Panc1 (cell line): ENCODE data around the gene LPP. TPM values are rescaled to one million over a fixed set of nuclear protein-coding genes. Genes with fewer than 3 reads are reported as not detected.

ENCODE experiments used
- ATAC-seq: fragments of 200-7000 bp; cut with Tn5 transposase; 2 replicates; pipeline ENCODE4 v1.9.1; 2020; ENCODE audit warnings: mild to moderate bottlenecking, moderate library complexity
- BruUV-seq: library from RNA; stranded (reverse); fragments of 400-500 nt; replicated peaks from 2 replicates; lab custom pipeline; 2021; lab: Mats Ljungman, UMichigan
- CTCF ChIA-PET: fragments of 300-600 bp; sonication (Branson Sonifier 250); formaldehyde crosslinking; loops from one replicate; lab custom pipeline; 2022; ENCODE audit warnings: antibody characterized with exemption; lab: Charles Lee
- POLR2A ChIA-PET: fragments of 300-600 bp; sonication (Branson Sonifier 250); formaldehyde crosslinking; loops from one replicate; lab custom pipeline; 2022; ENCODE audit warnings: antibody characterized with exemption; lab: Charles Lee
- DNase-seq: peaks from one replicate; pipeline ENCODE4 v3.0.0-alpha.2; 2010; ENCODE audit warnings: low read depth, low spot score
- H3K27ac ChIP-seq: 2 replicates; pipeline ENCODE4 v1.5.1; 2011; ENCODE audit warnings: mild to moderate bottlenecking, low read length, inconsistent platforms
- H3K27me3 ChIP-seq: fragments of 200-500 bp; sonication (Bioruptor generic); 2 replicates; pipeline ENCODE4 v1.6.0; 2014; ENCODE audit warnings: low read length, inconsistent platforms; ENCODE audit not compliant: control insufficient read depth, insufficient read depth
- H3K36me3 ChIP-seq: fragments of 200-500 bp; sonication (Bioruptor generic); 2 replicates; pipeline ENCODE4 v1.5.1; 2014; ENCODE audit warnings: inconsistent platforms, mild to moderate bottlenecking, low read length, moderate library complexity; ENCODE audit not compliant: control insufficient read depth, insufficient read depth
- H3K4me1 ChIP-seq: 2 replicates; pipeline ENCODE4 v1.5.1; 2011; ENCODE audit warnings: inconsistent platforms, mild to moderate bottlenecking, low read length, moderate library complexity; ENCODE audit not compliant: control insufficient read depth, insufficient read depth
- H3K4me3 ChIP-seq, 2 experiments: 2 replicates each; pipeline ENCODE4 v1.5.1; 2011 to 2012; ENCODE audit warnings: low read depth in 2 of 2, low read length in 2 of 2, mild to moderate bottlenecking in 2 of 2, inconsistent platforms in 1 of 2, moderate library complexity in 1 of 2
- H3K9me3 ChIP-seq: fragments of 200-500 bp; sonication (Bioruptor generic); 2 replicates; pipeline ENCODE4 v1.5.1; 2014; ENCODE audit warnings: low read depth, mild to moderate bottlenecking, inconsistent platforms, low read length, moderate library complexity; ENCODE audit not compliant: control insufficient read depth, insufficient read depth
- CTCF ChIP-seq: fragments of 450-650 bp; IDR thresholded peaks from 2 replicates; pipeline ENCODE4 v1.5.1; 2017; ENCODE audit warnings: mild to moderate bottlenecking
- POLR2AphosphoS5 ChIP-seq: IDR thresholded peaks from 2 replicates; pipeline ENCODE4 v1.6.1; 2012; ENCODE audit warnings: mild to moderate bottlenecking, low read depth, low read length, moderate library complexity
- REST ChIP-seq, 2 experiments: IDR thresholded peaks; 2 replicates each; pipeline ENCODE4 v1.6.1; 2011 to 2012; ENCODE audit warnings: low read depth in 2 of 2, control low read depth in 1 of 2, low read length in 1 of 2, mild to moderate bottlenecking in 1 of 2, moderate library complexity in 1 of 2; ENCODE audit not compliant: insufficient read depth in 1 of 2
- SIN3A ChIP-seq: IDR thresholded peaks from 2 replicates; pipeline ENCODE4 v1.6.1; 2012; ENCODE audit warnings: low read depth, mild to moderate bottlenecking, low read length, moderate library complexity, borderline replicate concordance; ENCODE audit not compliant: insufficient read depth
- TCF7L2 ChIP-seq: IDR thresholded peaks from 2 replicates; pipeline ENCODE4 v1.6.1; 2011; ENCODE audit warnings: mild to moderate bottlenecking, low read depth, low read length, inconsistent platforms
- in situ Hi-C: cut with HindIII; loops from 2 replicates; pipeline ENCODE4 v1.10.0; 2016; ENCODE audit warnings: low sequenced_read_pairs, low pct_unique_long_range_greater_than_20kb
- intact Hi-C: fragments of 100-400 bp; cut with micrococcal nuclease; formaldehyde crosslinking; loops from one replicate; pipeline ENCODE4 v1.10.0; 2022; ENCODE audit not compliant: unreplicated experiment
- total RNA-seq: library from RNA; stranded (reverse); gene quantifications from one replicate; pipeline ENCODE4 v1.2.1, GENCODE V29; 2021; ENCODE audit not compliant: unreplicated experiment

Gene LPP
- total RNA-seq, 1 experiment from 2014 or later, result 90.0 TPM

- Histone ChIP-seq H3K4me1 (no peaks in the 10 kb centered on the region), H3K27me3 (no peaks in the 10 kb centered on the region), H3K36me3 (no peaks in the 10 kb centered on the region), H3K9me3 (no peaks in the 10 kb centered on the region), H3K4me3 (no peak overlapping the region), H3K27ac (no peak overlapping the region)
- no TSS peak for BruUV-seq
- intact Hi-C loops, result no loop called here
- ATAC-seq (no peak), DNase-seq (no peak)
- CTCF ChIA-PET, result interaction anchor here (0.6 kb wide), 1 partner anchor 11 kb away, joined by 9 read pairs; no protein-coding TSS in a partner anchor
- no peak for TF ChIP-seq CTCF
- no peak for TF ChIP-seq SIN3A
- no peak for TF ChIP-seq POLR2AphosphoS5
- TF ChIP-seq REST (IDR thresholded peaks at IDR 0.05; ENCODE audit: insufficient read depth in 1 of 2, low read depth in 2 of 2, low read length in 1 of 2), result no peak
- TF ChIP-seq TCF7L2, result no peak
- POLR2A ChIA-PET, result no interaction called here
- in situ Hi-C loops, result no loop called here
These were observed 284.0 kb downstream of the LPP start for GRCh38 chr3:188437926-188438325.

GRCh38 chr3:188439080-188439479 is 285.1 kb downstream of the LPP start:
- BruUV-seq, result no TSS peak
- CTCF ChIA-PET, result no interaction called here

More at GRCh38 chr3:188439080-188439479, 285.1 kb downstream of the LPP start:
- TF ChIP-seq TCF7L2, result no peak
- no peak for TF ChIP-seq POLR2AphosphoS5
- no peak for TF ChIP-seq REST (IDR thresholded peaks at IDR 0.05; ENCODE audit: insufficient read depth in 1 of 2, low read depth in 2 of 2, low read length in 1 of 2)
- no peak for TF ChIP-seq CTCF
- TF ChIP-seq SIN3A, result no peak
- in situ Hi-C loops, result no loop called here
- Histone ChIP-seq H3K36me3 (no peaks in the 10 kb centered on the region), H3K4me1 (no peaks in the 10 kb centered on the region), H3K9me3 (no peaks in the 10 kb centered on the region), H3K27ac (no peak overlapping the region), H3K4me3 (no peak overlapping the region), H3K27me3 (no peaks in the 10 kb centered on the region)
- no peak for DNase-seq
- POLR2A ChIA-PET, result no interaction called here
- intact Hi-C loops, result no loop called here
- no peak for ATAC-seq
